DND-41 (cell line): ENCODE data around the gene NLGN1.

Experiments used
- CTCF ChIP-seq: IDR thresholded peaks from 2 replicates; pipeline ENCODE4 v1.5.1; 2012; ENCODE audit warnings: borderline replicate concordance, low read length, moderate library complexity, mild to moderate bottlenecking; ENCODE audit not compliant: poor library complexity, severe bottlenecking; ENCODE audit errors: extremely low read depth
- EZH2 ChIP-seq: IDR thresholded peaks from 3 replicates; pipeline ENCODE4 v1.6.1; 2012; ENCODE audit warnings: borderline replicate concordance, low read depth, mild to moderate bottlenecking, moderate library complexity, low read length, inconsistent platforms; ENCODE audit not compliant: severe bottlenecking

GRCh38 chr3:173397161-173398110 is at the start of gene NLGN1:
- TF ChIP-seq CTCF (no peak), EZH2 (no peak)
